LNCAP (cell line): ENCODE data around the gene ZBTB14.

Source experiments
- CTCF ChIP-seq: fragments of 450-650 bp; IDR thresholded peaks from 2 replicates; pipeline ENCODE4 v1.5.1; 2017; ENCODE audit warnings: mild to moderate bottlenecking

ZBTB14 gene

GRCh38 chr18:5295231-5295920 is at the start of gene ZBTB14:
ZBTB14 (minus strand) TSS chr18:5295726; CDS start chr18:5293246, 2,480 bp downstream.
- TF ChIP-seq CTCF: no peak

GRCh38 chr18:5339202-5339834 is 43.8 kb upstream of the ZBTB14 start:
- no peak for TF ChIP-seq CTCF

- TF ChIP-seq CTCF: no peak
Observed at GRCh38 chr18:5334456-5335075, 39.0 kb upstream of the ZBTB14 start.

GRCh38 chr18:5318061-5318700 is 22.7 kb upstream of the ZBTB14 start:
- TF ChIP-seq CTCF: no peak

- no peak for TF ChIP-seq CTCF
Observed at GRCh38 chr18:5317186-5317585, 21.7 kb upstream of the ZBTB14 start.

- TF ChIP-seq CTCF: no peak
Observed at GRCh38 chr18:5315838-5316237, 20.3 kb upstream of the ZBTB14 start.

GRCh38 chr18:5311301-5311989 is 15.9 kb upstream of the ZBTB14 start:
- no peak for TF ChIP-seq CTCF
